HepG2 (cell line): ENCODE data around the gene PRPF38B. TPM values are rescaled to one million over a fixed set of nuclear protein-coding genes. Genes with fewer than 3 reads are reported as not detected.

ENCODE experiments used
- GATA4 ChIP-seq: sonication (generic); IDR thresholded peaks from 2 replicates; pipeline ENCODE4 v1.6.1; 2016; ENCODE audit warnings: antibody characterized with exemption, low read depth, borderline replicate concordance
- HNF4A ChIP-seq: sonication (generic); formaldehyde crosslinking; IDR thresholded peaks from 2 replicates; pipeline ENCODE4 v1.4.0; 2020; ENCODE audit warnings: missing genetic modification reagents
- KMT2B ChIP-seq: IDR thresholded peaks from 2 replicates; pipeline ENCODE4 v1.6.1; 2016; ENCODE audit warnings: missing genetic modification reagents, missing compliant biosample characterization
- MLLT10 ChIP-seq: sonication (generic); formaldehyde crosslinking; IDR thresholded peaks from 2 replicates; pipeline ENCODE4 v1.4.0; 2020; ENCODE audit warnings: missing genetic modification reagents
- MYNN ChIP-seq: sonication (generic); formaldehyde crosslinking; IDR thresholded peaks from 2 replicates; pipeline ENCODE4 v1.4.0; 2020; ENCODE audit warnings: mild to moderate bottlenecking, low read depth, missing genetic modification reagents
- ONECUT2 ChIP-seq: sonication (generic); formaldehyde crosslinking; IDR thresholded peaks from 2 replicates; pipeline ENCODE4 v1.4.0; 2020; ENCODE audit warnings: missing genetic modification reagents
- REPIN1 ChIP-seq: sonication (generic); formaldehyde crosslinking; IDR thresholded peaks from 2 replicates; pipeline ENCODE4 v1.8.0; 2022; ENCODE audit warnings: missing genetic modification reagents, low read depth, mild to moderate bottlenecking, borderline replicate concordance
- ZBTB7B ChIP-seq: sonication (generic); formaldehyde crosslinking; IDR thresholded peaks from 2 replicates; pipeline ENCODE4 v1.4.0; 2020; ENCODE audit warnings: missing genetic modification reagents
- ZMYM2 ChIP-seq: sonication (generic); formaldehyde crosslinking; IDR thresholded peaks from 2 replicates; pipeline ENCODE4 v1.8.0; 2022; ENCODE audit warnings: mild to moderate bottlenecking, missing genetic modification reagents
- ZNF180 ChIP-seq: sonication (generic); formaldehyde crosslinking; IDR thresholded peaks from 2 replicates; pipeline ENCODE4 v1.4.0; 2020; ENCODE audit warnings: low read depth, missing genetic modification reagents, borderline replicate concordance
- ZNF207 ChIP-seq: fragments of 450-650 bp; IDR thresholded peaks from 2 replicates; pipeline ENCODE4 v1.6.1; 2016; ENCODE audit warnings: antibody characterized with exemption, borderline replicate concordance
- ZNF335 ChIP-seq: sonication (generic); formaldehyde crosslinking; IDR thresholded peaks from 2 replicates; pipeline ENCODE4 v1.4.0; 2020; ENCODE audit warnings: missing genetic modification reagents
- ZNF350 ChIP-seq: sonication (generic); formaldehyde crosslinking; IDR thresholded peaks from 2 replicates; pipeline ENCODE4 v1.4.0; 2020; ENCODE audit warnings: mild to moderate bottlenecking, low read depth, missing genetic modification reagents, borderline replicate concordance
- polyA plus RNA-seq, 8 experiments: library from polyadenylated mRNA; depleted of rRNA in 3 of 8; stranded (reverse) in 7 of 8; unstranded in 1 of 8; fragments of >200 nt; fragmentation: Illumina TruSeq in 4 of 8; extraction: Trizol in 4 of 8; gene quantifications; 2 replicates each; pipeline versions ENCODE4 v1.2.1 to v1.2.3, GENCODE V29; 2011 to 2016; ENCODE audit warnings: low read depth in 4 of 8, missing spikeins in 1 of 8, mixed read lengths in 1 of 8; ENCODE audit not compliant: insufficient read depth in 1 of 8
- total RNA-seq, 5 experiments: library from RNA; depleted of rRNA; stranded (reverse); fragments of >200 nt; fragmentation: Illumina TruSeq; extraction: Trizol; gene quantifications; 2 replicates each; pipeline ENCODE4 v1.2.3, GENCODE V29; 2016; ENCODE audit warnings: low read depth in 1 of 5
- TF ChIP-seq, protein P1 (sequence below): IDR thresholded peaks from 2 replicates; pipeline ENCODE4 v1.6.1; 2016; ENCODE audit warnings: missing genetic modification reagents, missing compliant biosample characterization
- TF ChIP-seq, protein P2 (sequence below): sonication (generic); formaldehyde crosslinking; IDR thresholded peaks from 2 replicates; pipeline ENCODE4 v1.5.0; 2020; ENCODE audit warnings: missing genetic modification reagents
- TF ChIP-seq, protein P3 (sequence below): sonication (generic); formaldehyde crosslinking; IDR thresholded peaks from 2 replicates; pipeline ENCODE4 v1.8.1; 2022; ENCODE audit warnings: mild to moderate bottlenecking, missing genetic modification reagents
- TF ChIP-seq, protein P4 (sequence below): sonication (generic); formaldehyde crosslinking; IDR thresholded peaks from 2 replicates; pipeline ENCODE4 v1.8.1; 2022; ENCODE audit warnings: low read depth, mild to moderate bottlenecking, missing genetic modification reagents
- TF ChIP-seq, protein P5 (sequence below): sonication (generic); formaldehyde crosslinking; IDR thresholded peaks from 2 replicates; pipeline ENCODE4 v1.4.0; 2020; ENCODE audit warnings: mild to moderate bottlenecking, missing genetic modification reagents
- TF ChIP-seq, protein P6 (sequence below): sonication (generic); formaldehyde crosslinking; IDR thresholded peaks from 2 replicates; pipeline ENCODE4 v1.9.0; 2021; ENCODE audit warnings: missing genetic modification reagents, mild to moderate bottlenecking, borderline replicate concordance

The PRPF38B gene
- total and polyA plus RNA-seq, 2 of the 13 experiments (the other 11 are each of a cell fraction or from before 2014, with no cell fraction given) = 25.7 to 29.7 TPM

DNA sequence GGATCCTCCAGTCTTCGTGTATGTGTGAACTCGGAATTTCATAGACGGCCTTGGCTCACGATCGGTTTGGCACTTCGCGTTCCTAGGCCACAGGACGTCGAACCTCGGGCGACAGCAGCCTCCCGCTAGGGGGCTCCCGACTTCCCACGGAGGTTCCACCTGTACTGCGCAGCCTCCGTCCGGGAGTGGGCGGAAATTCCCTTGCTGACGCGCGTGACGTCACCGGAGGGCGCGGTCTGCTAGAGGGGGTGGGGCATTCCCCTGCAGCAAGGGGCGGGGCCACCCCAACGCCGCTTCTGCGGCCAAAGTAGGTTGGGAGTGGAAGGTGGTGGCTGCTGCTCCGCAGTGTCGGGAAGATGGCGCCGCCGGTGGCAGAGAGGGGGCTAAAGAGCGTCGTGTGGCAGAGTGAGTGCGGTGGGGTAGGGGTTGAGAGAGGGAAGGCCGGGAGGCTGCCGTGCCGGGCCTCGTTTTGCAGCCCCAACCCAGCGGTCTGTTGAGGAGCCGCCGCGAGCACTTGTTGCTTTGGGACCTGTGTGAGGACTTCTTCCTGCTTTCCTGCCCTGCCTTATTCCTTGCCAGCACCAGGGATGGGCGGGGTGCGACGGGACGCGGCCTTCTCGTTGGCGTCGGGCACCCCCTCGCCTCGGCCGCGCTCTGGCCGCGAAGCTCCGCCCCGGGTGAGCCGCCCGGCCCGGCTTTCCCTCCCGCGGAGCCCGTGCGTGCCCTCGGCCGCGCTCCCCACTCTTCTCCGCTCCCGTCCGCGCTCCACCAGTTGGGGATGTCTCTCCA lies 54.5 kb downstream of the PRPF38B start, which contains the start of gene STXBP3 (continued):
- peak; percentile 63; the same call in 1 of the 2 replicates for TF ChIP-seq REPIN1 (CRISPR knock-in tag)
- no peak for TF ChIP-seq ZNF207
- TF ChIP-seq, protein P1, sequence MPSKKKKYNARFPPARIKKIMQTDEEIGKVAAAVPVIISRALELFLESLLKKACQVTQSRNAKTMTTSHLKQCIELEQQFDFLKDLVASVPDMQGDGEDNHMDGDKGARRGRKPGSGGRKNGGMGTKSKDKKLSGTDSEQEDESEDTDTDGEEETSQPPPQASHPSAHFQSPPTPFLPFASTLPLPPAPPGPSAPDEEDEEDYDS (CRISPR knock-in tag) = peak; percentile 88
- TF ChIP-seq HNF4A (CRISPR knock-in tag) = 0 out of 2 replicates have a peak, but pooled peaks have one; percentile 25
- no peak for TF ChIP-seq MLLT10
- TF ChIP-seq ZMYM2 (CRISPR knock-in tag) = peak; percentile 96
- TF ChIP-seq, protein P2, sequence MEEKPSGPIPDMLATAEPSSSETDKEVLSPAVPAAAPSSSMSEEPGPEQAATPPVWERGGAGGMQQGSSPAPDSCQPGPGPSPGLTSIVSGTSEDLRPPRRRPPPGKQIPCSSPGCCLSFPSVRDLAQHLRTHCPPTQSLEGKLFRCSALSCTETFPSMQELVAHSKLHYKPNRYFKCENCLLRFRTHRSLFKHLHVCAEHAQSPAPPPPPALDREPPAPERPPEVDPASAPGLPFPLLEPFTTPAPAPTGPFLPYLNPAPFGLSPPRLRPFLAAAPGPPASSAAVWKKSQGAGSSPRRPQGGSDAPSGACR = peak; percentile 51; the same call in 1 of the 2 replicates
- peak; percentile 74; the same call in 1 of the 2 replicates for TF ChIP-seq GATA4
- TF ChIP-seq, protein P3, sequence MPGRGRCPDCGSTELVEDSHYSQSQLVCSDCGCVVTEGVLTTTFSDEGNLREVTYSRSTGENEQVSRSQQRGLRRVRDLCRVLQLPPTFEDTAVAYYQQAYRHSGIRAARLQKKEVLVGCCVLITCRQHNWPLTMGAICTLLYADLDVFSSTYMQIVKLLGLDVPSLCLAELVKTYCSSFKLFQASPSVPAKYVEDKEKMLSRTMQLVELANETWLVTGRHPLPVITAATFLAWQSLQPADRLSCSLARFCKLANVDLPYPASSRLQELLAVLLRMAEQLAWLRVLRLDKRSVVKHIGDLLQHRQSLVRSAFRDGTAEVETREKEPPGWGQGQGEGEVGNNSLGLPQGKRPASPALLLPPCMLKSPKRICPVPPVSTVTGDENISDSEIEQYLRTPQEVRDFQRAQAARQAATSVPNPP (CRISPR knock-in tag) = no peak
- 0 out of 2 replicates have a peak, but pooled peaks have one; percentile 20 for TF ChIP-seq ONECUT2
- TF ChIP-seq KMT2B = peak; percentile 67; the same call in 1 of the 2 replicates
- TF ChIP-seq ZNF335 (CRISPR knock-in tag) = peak; percentile 50; the same call in 1 of the 2 replicates
- no peak for TF ChIP-seq MYNN (CRISPR knock-in tag)
- TF ChIP-seq, protein P4, sequence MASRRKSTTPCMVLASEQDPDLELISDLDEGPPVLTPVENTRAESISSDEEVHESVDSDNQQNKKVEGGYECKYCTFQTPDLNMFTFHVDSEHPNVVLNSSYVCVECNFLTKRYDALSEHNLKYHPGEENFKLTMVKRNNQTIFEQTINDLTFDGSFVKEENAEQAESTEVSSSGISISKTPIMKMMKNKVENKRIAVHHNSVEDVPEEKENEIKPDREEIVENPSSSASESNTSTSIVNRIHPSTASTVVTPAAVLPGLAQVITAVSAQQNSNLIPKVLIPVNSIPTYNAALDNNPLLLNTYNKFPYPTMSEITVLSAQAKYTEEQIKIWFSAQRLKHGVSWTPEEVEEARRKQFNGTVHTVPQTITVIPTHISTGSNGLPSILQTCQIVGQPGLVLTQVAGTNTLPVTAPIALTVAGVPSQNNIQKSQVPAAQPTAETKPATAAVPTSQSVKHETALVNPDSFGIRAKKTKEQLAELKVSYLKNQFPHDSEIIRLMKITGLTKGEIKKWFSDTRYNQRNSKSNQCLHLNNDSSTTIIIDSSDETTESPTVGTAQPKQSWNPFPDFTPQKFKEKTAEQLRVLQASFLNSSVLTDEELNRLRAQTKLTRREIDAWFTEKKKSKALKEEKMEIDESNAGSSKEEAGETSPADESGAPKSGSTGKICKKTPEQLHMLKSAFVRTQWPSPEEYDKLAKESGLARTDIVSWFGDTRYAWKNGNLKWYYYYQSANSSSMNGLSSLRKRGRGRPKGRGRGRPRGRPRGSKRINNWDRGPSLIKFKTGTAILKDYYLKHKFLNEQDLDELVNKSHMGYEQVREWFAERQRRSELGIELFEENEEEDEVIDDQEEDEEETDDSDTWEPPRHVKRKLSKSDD = peak; percentile 44; the same call in 1 of the 2 replicates
- no peak for TF ChIP-seq ZBTB7B (CRISPR knock-in tag)
- TF ChIP-seq, protein P5, sequence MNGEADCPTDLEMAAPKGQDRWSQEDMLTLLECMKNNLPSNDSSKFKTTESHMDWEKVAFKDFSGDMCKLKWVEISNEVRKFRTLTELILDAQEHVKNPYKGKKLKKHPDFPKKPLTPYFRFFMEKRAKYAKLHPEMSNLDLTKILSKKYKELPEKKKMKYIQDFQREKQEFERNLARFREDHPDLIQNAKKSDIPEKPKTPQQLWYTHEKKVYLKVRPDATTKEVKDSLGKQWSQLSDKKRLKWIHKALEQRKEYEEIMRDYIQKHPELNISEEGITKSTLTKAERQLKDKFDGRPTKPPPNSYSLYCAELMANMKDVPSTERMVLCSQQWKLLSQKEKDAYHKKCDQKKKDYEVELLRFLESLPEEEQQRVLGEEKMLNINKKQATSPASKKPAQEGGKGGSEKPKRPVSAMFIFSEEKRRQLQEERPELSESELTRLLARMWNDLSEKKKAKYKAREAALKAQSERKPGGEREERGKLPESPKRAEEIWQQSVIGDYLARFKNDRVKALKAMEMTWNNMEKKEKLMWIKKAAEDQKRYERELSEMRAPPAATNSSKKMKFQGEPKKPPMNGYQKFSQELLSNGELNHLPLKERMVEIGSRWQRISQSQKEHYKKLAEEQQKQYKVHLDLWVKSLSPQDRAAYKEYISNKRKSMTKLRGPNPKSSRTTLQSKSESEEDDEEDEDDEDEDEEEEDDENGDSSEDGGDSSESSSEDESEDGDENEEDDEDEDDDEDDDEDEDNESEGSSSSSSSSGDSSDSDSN (CRISPR knock-in tag) = peak; percentile 80
- peak; percentile 67; the same call in 1 of the 2 replicates for TF ChIP-seq ZNF180 (CRISPR knock-in tag)
- TF ChIP-seq, protein P6, sequence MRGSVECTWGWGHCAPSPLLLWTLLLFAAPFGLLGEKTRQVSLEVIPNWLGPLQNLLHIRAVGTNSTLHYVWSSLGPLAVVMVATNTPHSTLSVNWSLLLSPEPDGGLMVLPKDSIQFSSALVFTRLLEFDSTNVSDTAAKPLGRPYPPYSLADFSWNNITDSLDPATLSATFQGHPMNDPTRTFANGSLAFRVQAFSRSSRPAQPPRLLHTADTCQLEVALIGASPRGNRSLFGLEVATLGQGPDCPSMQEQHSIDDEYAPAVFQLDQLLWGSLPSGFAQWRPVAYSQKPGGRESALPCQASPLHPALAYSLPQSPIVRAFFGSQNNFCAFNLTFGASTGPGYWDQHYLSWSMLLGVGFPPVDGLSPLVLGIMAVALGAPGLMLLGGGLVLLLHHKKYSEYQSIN = no peak
- peak; percentile 87; the same call in 1 of the 2 replicates for TF ChIP-seq ZNF350 (CRISPR knock-in tag)
